D721Med (cell line): Measurements from ENCODE around the gene PFN1.

Source experiments
- DNase-seq: peaks from one replicate; pipeline ENCODE4 v3.0.0; 2011; ENCODE audit warnings: low spot score; ENCODE audit not compliant: insufficient read length
- FAIRE-seq: peaks from 2 replicates; lab custom pipeline; 2011; peaks lifted over from hg19 to GRCh38; lab: Jason Lieb, UNC
- TF ChIP-seq, protein P1 (sequence below): IDR thresholded peaks from 2 replicates; pipeline ENCODE4 v1.5.1; 2012; ENCODE audit warnings: mild to moderate bottlenecking, control low read depth; ENCODE audit not compliant: insufficient read depth; ENCODE audit errors: missing control alignments

Gene PFN1

DNA sequence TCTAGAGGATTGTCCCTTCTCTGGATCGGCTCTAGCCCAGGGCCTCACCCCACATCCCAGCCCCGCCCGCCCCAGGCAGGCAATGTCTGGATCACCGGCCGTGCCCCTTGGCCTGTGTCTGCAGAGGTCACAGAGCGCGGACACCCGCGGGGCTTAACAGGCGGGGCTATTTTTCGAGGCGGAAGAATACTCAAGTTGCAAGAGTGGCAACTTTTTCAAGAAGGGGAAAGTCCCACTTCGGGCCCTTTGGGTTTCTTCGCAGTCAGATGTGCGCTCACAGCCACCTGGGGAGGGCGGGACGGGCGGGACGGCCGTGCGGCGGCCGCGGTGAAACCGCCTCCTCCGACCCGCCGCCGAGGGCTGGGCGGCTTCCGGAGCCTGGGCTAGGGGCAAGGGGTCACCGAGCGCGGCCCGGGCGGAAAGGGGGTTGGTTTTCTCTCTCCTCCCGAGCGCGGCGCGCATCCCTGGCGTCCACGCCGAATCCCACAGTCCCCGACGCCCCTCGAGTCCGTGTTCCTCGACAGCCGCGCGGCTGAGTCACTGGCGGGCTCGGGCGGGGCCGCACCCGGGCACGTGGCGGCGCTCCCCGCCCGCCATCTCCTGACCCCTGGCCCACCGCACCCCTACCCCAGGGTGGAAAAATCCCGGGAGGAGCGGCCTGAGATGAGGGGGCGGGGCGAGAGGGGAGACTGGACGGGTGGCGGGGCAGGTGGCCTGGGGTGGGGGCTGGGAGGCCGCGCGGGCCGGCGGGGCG is 1.2 kb upstream of the PFN1 start:
- DNase-seq (peak; percentile 67), FAIRE-seq (no peak)
- TF ChIP-seq, protein P1, sequence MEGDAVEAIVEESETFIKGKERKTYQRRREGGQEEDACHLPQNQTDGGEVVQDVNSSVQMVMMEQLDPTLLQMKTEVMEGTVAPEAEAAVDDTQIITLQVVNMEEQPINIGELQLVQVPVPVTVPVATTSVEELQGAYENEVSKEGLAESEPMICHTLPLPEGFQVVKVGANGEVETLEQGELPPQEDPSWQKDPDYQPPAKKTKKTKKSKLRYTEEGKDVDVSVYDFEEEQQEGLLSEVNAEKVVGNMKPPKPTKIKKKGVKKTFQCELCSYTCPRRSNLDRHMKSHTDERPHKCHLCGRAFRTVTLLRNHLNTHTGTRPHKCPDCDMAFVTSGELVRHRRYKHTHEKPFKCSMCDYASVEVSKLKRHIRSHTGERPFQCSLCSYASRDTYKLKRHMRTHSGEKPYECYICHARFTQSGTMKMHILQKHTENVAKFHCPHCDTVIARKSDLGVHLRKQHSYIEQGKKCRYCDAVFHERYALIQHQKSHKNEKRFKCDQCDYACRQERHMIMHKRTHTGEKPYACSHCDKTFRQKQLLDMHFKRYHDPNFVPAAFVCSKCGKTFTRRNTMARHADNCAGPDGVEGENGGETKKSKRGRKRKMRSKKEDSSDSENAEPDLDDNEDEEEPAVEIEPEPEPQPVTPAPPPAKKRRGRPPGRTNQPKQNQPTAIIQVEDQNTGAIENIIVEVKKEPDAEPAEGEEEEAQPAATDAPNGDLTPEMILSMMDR, result no peak

DNA sequence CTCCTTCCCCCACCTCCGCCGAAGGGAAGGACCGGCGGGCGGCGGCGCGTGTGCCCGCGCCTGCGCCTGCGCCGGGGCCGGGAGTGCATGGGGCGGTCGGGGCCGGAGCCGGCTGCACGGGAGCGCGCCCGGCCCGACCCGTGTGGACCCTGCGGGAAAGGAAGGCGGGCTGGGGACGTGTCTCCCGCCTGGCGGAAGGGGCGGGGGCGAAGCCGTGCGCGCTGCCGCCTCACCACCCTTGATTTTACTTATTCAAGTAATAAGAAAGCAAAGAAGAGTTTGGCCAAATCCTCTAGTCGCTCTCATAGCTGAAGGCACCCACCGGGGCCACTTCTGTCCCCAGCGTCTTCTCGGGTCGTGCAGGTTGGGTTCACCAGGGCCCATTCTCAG is 596 bp upstream of the PFN1 start:
- TF ChIP-seq, protein P1, result no peak
- no peak for FAIRE-seq
- peak; percentile 81 for DNase-seq

DNA sequence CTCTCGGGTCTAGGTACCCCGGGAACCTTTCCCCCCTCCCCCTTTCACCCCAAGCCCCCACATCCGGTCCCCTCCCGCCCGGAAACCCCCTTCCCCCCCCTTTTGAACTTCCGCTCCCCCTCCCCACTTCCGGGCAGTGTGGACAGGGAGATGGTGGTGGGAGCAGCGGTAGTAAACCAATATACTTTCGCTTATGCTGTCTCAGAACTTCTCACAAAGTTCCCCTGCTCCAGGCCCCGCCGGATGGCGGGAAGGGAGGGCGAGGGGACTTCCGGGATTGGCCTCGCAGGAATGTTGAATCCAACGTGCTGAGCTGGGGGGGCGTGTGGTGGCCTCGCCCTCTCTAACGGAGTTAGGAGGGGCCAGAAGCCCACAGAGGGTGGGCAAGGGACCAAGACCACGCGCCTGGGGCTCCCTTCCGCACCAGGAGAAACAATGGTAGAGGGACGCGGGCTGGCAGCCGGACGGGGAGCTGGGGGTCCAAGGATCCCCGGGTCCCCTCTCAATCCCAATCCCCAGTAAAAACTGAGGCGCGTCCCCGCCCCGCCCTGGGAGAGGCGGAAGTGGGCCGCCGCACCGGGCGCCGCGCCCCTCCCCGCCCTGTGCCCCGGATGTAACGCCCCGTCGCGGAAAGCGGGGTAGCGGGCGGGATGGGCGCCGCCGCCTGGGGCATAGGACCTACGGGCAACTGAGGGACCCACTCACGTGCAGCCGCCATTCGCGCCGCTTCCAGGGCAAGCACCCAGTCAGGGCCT is 742 bp downstream of the PFN1 start:
- DNase-seq (peak; percentile 59), FAIRE-seq (no peak)
- TF ChIP-seq, protein P1, result no peak

DNA sequence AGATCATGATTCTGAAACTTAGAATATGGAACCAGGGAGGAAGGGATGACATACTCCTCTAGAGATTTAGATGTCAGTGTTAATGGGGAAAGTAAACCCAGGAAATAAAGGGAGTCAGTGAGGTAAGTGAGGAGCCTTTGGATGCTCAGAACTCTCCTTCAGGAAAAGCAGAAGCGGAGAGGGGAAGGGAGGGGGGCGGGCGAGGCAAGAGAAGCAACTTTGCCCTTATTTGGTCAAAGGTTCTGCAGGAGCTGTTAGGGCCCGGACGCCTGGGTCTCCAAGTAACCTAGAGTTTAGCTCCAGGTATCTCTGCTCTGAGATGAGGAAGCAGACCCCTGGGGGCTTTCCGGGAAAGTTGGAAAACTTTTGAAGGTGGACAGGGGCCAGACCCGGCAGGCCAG is 1.3 kb downstream of the PFN1 start:
- TF ChIP-seq, protein P1, result no peak
- no peak for FAIRE-seq
- no peak for DNase-seq

DNA sequence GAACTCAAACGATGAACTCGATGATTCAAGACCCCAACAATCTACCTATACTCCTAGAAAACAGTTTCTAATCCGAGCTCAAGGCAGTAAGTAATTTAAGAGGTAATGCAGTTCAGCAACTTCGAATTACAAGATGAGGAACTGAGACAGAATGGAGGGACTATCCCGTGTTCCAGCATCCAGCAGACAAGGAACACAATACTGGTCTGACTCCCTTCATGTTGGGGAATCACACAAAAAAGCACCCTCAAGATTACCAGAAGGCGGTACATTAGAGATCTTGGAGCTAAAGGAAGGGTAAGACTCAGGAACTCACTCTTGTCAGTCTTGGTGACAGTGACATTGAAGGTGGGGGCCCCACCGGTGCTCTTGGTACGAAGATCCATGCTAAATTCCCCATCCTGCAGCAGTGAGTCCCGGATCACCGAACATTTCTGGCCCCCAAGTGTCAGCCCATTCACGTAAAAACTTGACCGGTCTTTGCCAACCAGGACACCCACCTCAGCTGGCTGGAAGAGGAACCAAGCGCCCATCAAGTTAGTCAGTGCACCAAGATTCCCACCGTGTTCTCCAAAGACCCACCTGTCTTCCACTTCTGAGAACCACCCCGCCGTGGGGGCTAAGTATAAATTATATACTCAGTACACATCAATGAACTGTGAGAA is 1.9 kb downstream of the PFN1 start:
- TF ChIP-seq, protein P1, result no peak
- no peak for DNase-seq
- FAIRE-seq, result no peak

DNA sequence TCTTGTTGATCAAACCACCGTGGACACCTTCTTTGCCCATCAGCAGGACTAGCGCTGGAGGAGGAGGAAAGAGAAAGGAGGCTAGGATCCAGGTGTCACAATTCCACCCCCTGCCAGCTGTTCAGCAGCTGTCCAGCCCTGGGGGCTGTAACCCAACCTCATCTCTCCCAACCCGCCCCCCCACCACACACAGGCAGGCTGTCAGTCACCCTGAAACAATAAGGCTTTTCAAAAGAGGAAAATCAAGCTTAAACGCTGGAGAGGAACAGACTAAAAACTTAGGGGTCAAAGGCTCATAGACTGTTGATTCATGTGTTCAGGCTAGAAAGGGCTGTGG is 2.4 kb downstream of the PFN1 start:
- DNase-seq, result no peak
- TF ChIP-seq, protein P1, result no peak
- no peak for FAIRE-seq
